Stimulated activated CD8-positive, alpha-beta memory T cell treated with anti-CD3 and anti-CD28 coated beads, Interleukin-15, amount 100 ng/mL, for 48 hours (primary cell): Measurements from ENCODE around the gene SNAI1.
"Not testable (repeated sequence)": the region's sequence is repeated elsewhere in the genome, so short reads cannot be mapped to it uniquely, and the experiment has no call there.

Source experiments
- DNase-seq, 2 donors: peaks; one replicate each; pipeline ENCODE4 v3.0.0-alpha.2; 2020; ENCODE audit warnings: low read depth in 2 of 2

The SNAI1 gene

GRCh38 chr20:49982346-49983122, at the start of gene SNAI1:
Gene SNAI1 (plus strand): TSS chr20:49982980. CDS start chr20:49983060, 80 bp downstream.
- DNase-seq: peak; percentile 72 to 74

GRCh38 chr20:49935746-49936152, 47.0 kb upstream of the SNAI1 start:
- no peak for DNase-seq

DNA sequence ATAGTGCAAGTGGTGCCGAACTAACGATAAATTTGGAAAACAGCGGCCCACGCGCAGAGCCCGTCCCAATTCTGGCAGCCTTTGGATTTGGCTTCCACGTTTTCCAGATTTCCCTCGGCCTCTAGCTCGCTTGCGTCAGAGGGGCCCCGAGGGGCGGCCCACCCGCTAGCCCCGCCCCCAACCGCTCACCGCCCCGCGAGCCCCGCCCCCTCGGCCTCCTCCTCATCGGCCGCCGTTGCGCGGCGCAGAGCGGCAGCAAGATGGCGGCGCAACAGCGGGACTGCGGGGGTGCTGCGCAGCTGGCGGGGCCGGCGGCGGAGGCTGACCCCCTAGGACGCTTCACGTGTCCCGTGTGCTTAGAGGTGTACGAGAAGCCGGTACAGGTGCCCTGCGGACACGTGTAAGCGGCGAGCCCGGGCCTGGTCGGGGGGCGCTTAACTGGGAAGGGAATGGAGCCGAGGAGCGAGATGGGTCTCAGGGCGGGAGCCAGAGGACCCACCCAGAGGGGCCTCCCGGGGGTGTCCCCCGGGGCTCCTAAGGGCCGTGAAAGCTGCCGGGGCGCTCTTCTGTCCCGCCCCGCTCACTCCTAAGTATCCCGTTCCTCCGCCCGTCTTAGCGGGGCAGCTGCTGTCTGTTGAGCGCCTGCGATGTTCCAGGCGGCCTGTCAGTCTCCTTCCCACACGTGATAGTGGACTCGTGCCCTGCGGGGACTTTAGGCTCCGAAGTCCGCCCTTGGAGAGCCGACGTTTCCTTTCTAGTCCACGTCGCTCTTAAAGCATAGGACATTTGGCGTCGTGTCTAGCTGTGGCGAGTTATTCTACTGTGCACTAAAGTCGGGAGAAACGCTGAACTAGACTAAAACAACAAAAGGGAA, 46.4 kb upstream of the SNAI1 start, which contains the start of gene RNF114:
TSS of gene RNF114 (plus strand) at position 245 of the 874 bp plus-strand sequence. CDS start at position 261, 16 bp downstream.
- peak; percentile 84 to 85 for DNase-seq

DNA sequence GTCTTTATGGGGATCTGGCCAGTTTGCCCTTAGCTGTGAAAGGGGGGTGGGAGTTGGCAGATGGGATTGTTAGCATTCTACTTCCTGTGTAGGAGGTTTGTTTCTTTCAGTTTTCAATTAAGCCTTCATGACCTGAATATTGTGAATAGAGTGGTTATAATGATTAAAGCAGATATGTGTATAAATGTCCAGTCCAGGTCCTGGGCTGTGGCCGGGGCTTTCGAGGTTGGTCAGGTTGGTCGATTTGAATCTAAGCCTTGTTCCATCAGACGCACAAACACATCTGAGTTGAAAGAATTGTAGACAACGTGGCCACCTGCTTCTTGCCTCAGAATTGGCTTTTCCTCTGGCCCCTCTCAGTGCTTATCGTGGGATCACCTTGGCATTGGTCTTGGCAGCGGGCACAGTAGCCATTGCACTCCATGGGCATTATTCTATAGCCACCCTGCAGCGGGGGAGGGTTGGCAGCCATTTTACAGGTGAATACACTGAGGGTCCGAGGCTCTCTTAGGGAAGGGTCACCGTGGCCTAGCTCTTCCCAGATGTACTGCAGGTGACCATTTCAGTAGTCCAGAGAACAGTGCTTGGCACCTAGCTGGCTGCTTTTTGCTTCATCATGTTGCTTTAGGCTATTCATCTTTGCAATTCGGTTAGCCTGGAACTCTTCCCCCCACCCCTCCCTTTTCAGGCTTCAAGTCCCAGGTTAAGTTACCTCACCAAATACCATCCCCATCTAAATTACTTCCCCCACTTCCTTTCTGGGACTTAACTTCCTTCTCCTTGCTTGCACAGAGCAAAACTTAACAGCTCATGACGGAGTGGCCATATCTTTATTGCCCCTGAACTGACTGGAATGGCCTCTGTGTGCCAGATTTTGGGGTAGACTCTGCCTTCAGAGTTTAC, 45.5 kb upstream of the SNAI1 start:
- no peak for DNase-seq

GRCh38 chr20:49938173-49939163, 44.3 kb upstream of the SNAI1 start:
- DNase-seq: no peak

DNA sequence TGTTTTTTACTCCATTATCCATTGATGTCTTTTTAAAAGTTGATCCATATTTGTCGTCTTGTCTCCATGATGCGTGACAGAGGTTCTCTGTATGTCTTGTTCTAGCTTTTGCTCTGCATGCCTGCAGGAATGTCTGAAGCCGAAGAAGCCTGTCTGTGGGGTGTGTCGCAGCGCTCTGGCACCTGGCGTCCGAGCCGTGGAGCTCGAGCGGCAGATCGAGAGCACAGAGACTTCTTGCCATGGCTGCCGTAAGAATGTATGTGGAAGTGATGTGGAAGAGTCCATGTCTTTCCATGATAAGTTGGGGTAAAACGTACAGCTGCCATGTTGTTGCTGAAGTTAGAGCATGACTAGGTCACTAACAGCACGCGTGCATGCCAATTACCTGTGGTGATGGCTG, 41.3 kb upstream of the SNAI1 start:
- DNase-seq: no peak

GRCh38 chr20:49942303-49942702, 40.5 kb upstream of the SNAI1 start:
- DNase-seq: no peak

DNA sequence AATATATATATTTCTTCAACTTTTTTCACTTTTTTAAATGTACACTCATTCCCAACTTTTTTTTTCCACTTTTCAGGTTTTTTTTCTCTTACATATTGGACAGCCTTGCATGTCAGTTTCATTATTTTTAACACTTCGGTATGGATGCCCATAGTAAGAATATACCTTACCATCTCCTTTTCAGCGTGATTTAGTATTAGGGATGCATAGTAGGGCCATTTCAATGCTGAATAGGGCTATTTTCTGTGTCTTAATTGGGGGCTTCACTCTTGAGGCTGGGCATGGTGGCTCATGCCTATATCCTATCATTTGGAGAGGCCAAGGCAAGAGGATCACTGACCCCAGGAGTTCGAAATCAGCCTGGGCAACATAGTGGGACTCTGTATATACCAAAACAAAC, 39.8 kb upstream of the SNAI1 start:
- no peak for DNase-seq

DNA sequence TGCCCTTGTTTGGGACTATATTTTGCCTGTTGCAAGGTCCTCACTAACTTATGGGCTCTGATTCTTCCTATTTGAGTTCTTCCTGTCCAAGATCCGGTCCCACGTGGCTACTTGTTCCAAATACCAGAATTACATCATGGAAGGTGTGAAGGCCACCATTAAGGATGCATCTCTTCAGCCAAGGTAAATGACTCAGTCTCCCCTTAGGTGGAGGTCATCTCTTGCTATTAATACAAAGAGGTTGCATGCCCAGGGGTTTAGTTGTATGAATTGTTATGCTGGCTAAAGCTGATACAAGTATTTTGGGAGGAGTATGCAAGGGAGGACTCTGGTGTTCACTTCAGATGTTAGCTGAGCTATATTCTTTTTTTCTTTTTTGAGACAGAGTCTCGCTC, 37.5 kb upstream of the SNAI1 start:
- no peak for DNase-seq

DNA sequence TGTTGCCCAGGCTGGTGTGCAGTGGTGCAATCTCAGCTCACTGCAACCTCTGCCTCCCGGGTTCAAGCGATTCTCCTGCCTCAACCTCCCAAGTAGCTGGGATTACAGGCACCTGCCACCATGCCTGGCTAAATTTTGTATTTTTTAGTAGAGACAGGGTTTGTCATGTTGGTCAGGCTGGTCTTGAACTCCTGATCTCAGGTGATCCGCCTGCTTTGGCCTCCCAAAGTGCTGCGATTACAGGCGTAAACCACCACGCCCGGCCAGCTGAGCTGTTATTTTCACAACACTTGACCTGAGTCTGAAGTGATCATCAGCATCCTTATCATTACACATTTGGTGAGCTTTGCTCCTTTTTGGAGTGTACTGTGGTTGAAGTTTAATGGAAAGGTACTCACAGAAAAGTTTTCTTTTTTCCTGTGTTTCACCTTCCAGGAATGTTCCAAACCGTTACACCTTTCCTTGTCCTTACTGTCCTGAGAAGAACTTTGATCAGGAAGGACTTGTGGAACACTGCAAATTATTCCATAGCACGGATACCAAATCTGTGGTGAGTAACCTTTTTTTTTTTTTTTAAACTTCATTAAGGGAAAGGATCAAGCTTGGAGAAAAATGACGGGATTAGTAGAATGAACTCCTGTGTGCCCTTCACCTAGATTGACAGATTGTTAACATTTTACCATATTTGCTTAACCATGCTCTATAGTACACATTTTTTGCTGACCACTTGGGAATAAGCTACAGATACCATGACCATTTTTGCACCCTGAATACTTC, 36.9 kb upstream of the SNAI1 start:
- no peak for DNase-seq

DNA sequence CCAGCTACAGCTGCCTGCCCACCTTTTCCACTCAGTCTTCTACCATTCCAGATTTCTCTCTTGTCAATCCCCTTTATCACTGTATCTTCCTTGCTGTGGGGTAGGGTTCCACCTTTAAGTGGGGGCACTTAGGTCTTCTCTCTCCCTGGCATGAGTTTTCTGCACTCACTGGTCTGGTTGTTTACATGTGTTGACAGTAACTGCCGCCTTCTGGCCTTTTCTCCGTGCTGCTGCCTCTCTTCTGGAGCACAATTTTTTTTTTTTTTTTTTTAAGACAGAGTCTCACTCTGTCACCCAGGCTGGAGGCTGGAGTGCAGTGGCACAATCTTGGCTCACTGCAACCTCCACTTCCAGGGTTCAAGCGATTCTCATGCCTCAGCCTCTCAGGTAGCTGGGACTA, 34.6 kb upstream of the SNAI1 start:
- DNase-seq: no peak

- DNase-seq: no peak
Measured at GRCh38 chr20:49948809-49949507, 33.8 kb upstream of the SNAI1 start.

- DNase-seq: no peak
Measured at GRCh38 chr20:49951151-49951550, 31.6 kb upstream of the SNAI1 start.

DNA sequence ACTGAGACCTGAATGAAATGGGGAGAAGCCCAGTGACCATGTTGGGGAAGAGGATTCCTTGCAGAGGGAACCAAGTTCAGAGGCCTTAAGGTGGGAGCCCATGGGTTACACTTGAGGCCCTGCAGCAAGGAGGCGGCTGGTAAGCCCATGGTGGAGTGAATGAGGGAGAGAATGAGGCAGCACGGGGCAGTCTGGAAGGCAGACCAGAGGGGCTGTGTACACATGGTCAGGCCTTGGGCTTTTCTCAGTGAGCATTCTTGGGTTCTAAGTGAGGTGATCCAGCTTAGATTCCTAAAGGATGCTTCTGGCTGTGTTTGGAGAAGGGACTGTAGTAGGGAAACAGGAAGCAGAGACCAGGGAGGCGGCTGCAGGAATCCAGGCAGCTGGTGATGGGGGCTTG, 27.6 kb upstream of the SNAI1 start:
- DNase-seq: no peak

DNA sequence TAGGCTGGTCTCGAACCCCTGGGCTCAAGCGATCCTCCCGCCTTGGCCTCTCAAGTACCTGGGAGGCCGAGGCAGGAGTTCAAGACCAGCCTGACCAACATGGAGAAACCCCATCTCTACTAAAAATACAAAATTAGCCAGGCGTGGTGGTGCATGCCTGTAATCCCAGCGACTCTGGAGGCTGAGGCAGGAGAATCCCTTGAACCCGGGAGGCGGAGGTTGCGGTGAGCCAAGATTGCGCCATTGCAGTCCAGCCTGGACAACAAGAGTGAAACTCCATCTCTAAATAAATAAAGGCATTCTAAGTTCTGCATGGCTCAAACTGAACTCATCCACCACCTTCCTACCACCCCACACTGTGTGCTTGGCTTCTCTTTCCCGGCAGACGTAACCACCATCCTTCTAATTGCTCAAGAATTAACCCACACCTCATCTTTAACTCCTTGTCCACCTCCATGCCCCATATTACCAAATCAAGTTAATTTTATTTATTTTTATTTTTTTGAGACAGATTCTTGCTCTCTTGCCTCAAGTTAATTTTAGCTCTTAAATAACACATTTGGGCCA, 26.9 kb upstream of the SNAI1 start:
- DNase-seq: not testable (repeated sequence)

DNA sequence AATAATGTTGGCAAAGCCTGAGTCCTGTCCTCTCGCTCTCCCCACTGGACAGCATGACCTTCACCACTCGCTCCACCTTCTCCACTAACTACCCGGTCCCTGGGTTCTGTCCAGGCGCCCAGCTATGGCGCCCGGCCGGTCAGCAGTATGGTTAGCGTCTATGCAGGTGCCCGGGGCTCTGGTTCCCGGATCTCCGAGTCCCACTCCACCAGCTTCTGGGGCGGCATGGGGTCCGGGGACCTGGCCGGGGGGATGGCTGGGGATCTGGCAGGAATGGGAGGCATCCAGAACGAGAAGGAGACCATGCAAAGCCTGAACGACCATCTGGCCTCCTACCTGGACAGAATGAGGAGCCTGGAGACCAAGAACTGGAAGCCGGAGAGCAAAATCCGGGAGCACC, 26.1 kb upstream of the SNAI1 start:
- no peak for DNase-seq

DNA sequence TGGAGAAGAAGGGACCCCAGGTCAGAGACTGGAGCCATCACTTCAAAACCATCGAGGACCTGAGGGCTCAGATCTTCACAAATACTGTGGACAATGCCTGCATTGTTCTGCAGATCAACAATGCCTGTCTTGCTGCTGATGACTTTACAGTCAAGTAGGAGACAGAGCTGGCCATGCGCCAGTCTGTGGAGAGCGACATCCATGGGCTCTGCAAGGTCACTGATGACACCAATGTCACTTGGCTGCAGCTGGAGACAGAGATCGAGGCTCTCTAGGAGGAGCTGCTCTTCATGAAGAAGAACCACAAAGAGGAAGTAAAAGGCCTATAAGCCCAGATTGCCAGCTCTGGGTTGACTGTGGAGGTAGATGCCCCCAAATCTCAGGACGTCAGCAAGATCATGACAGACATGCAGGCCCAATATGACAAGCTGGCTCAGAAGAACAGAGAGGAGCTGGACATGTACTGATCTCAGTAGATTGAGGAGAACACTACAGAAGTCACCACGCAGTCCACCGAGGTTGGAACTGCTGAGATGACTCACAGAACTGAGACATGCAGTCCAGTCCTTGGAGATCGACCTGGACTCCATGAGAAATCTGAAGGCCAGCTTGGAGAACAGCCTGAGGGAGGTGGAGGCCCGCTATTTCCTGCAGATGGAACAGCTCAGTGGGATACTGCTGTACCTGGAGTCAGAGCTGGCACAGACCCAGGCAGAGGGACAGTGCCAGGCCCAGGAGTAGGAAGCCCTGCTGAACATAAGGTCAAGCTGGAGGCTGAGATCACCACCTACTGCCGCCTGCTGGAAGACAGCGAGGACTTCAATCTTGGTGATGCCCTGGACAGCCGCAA, 25.5 kb upstream of the SNAI1 start:
- not testable (repeated sequence) for DNase-seq

DNA sequence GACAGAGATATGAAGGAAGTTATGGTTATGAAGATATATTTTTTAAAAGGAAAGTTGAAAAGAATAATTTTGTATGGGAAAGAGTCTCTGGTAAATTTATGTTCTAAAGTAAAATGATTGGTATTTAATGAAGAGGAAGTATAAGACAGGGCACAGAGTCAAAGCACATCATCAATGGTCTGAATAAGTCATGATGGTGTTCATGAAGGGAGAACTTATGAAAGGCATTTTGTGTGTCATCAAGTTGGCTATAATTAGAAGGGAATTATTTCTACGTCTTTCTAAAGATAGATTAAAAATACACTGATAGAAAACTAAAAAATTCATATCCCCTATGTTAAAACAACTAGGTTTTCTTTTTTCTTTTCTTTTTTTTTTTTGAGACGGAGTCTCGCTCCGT, 21.4 kb upstream of the SNAI1 start:
- DNase-seq: no peak
